Myocyte (in vitro differentiated cells): ENCODE results near the gene RPUSD2. TPM values are rescaled to one million over a fixed set of nuclear protein-coding genes. Genes with fewer than 3 reads are reported as not detected.

Source experiments
- DNase-seq: peaks from one replicate; pipeline ENCODE4 v3.0.0-alpha.2; 2012; ENCODE audit warnings: low read depth
- total RNA-seq: library from RNA; depleted of rRNA; stranded (reverse); fragments of >200 nt; gene quantifications from 2 replicates; pipeline ENCODE4 v1.2.3, GENCODE V29; 2014

RPUSD2 gene
- total RNA-seq, 1 donor from 2014 or later: 11.7 TPM

DNA sequence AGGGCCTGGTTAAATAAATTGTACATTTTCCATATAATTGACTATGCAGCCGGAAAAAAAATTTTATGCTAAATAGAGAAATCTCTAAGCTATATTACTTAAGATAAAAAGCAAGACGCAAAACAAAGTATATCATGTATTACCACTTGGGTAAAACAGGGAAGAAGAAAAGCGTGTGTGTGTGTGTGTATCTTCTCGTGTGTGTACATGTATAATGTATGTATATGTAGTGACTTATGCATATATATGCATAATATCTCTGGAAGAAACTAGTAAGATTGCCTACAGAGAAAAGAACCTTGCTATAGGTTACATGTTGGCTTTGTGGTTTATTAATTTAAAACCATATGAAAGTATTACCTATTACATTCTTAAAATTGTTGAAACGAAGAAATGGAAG is 44.0 kb downstream of the RPUSD2 start:
- DNase-seq: no peak

DNA sequence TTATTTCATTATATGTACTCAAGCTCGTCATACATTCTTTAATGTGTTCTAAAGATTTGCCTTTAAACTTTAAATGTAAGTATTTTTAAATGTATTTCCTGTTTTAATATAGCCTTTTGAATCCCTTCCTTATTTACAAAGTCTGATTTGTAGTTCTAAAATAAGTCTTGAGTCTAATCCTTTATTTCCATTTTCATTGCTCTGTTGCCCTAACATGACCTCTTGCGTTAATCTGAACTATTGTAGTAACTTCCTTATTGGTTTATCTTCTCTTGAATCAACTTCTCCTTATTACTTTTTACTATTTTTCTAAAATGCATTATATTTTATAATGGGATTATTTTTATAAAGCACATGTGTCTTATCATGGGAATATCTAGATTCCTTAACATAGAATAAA is 48.9 kb downstream of the RPUSD2 start:
- no peak for DNase-seq

DNA sequence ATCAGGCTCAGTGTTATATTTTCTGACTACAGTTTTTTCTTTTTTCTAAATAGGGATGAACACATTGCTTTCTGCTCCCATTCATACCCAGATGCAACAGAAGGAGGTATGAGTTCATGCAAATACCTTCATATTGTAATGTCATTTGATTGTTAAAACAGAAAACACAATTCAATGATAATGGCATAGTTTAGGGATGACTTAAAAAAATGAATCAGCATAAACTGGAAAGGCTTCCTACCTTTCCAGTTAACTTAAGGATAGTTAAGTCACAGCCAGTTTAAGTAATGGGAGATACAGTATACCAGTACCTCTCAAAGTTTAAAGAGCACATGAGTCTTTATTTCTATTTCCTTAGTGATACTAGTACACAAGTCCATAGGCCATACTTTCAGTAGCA is 49.8 kb downstream of the RPUSD2 start:
- DNase-seq: no peak

DNA sequence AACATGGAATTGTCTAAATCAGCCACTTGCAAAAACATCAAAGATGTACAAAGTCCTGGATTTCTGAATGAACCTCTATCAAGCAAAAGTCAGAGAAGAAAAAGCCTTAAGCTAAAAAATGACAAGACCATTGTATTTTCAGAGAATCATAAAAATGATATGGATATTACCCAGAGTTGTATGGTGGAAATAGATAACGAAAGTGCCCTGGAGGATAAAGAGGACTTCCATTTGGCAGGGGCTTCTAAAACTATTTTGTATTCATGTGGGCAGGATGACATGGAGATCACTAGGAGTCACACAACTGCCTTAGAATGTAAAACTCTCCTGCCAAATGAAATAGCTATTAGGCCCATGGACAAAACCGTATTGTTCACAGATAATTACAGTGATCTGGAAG is 54.3 kb downstream of the RPUSD2 start:
- no peak for DNase-seq

Other genes with a start within 250 kb of the RPUSD2 start
- 40.5 and 73.3 TPM in 2 replicates for gene INAFM2, start 245.6 kb upstream of the RPUSD2 start, total RNA-seq
- gene CCDC9B, start 228.4 kb upstream of the RPUSD2 start, total RNA-seq: 30.1 and 41.6 TPM in 2 replicates
- not detected in 2 replicates for gene PHGR1, start 218.3 kb upstream of the RPUSD2 start, total RNA-seq
- gene DISP2, start 211.1 kb upstream of the RPUSD2 start, total RNA-seq: 1.6 and 3.5 TPM in 2 replicates
- gene KNSTRN, start 186.6 kb upstream of the RPUSD2 start, total RNA-seq: 72.4 and 72.8 TPM in 2 replicates
- 57.0 and 69.3 TPM in 2 replicates for gene IVD, start 163.5 kb upstream of the RPUSD2 start, total RNA-seq
- 10.6 and 11.1 TPM in 2 replicates for gene BAHD1, start 128.3 kb upstream of the RPUSD2 start, total RNA-seq
- 14.5 and 15.6 TPM in 2 replicates for gene CHST14, start 98.3 kb upstream of the RPUSD2 start, total RNA-seq
- gene CCDC32, start 4.3 kb upstream of the RPUSD2 start, total RNA-seq: 10.4 and 11.4 TPM in 2 replicates
- 0.99 and 3.0 TPM in 2 replicates for gene KNL1, start 24.9 kb downstream of the RPUSD2 start, total RNA-seq
- 0.94 and 2.3 TPM in 2 replicates for gene RAD51, start 125.9 kb downstream of the RPUSD2 start, total RNA-seq
- gene RMDN3, start 186.0 kb downstream of the RPUSD2 start, total RNA-seq: 22.2 and 25.5 TPM in 2 replicates
- 5.5 and 8.0 TPM in 2 replicates for gene GCHFR, start 194.8 kb downstream of the RPUSD2 start, total RNA-seq
- not detected in 2 replicates for gene C15orf62, start 200.7 kb downstream of the RPUSD2 start, total RNA-seq
- gene ZFYVE19, start 237.8 kb downstream of the RPUSD2 start, total RNA-seq: 24.3 and 24.4 TPM in 2 replicates
- gene DNAJC17, start 238.2 kb downstream of the RPUSD2 start, total RNA-seq: 17.9 and 51.4 TPM in 2 replicates